Keratinocyte (primary cell): Measurements from ENCODE around the gene PRSS53. TPM values are rescaled to one million over a fixed set of nuclear protein-coding genes. Genes with fewer than 3 reads are reported as not detected.

Experiments used
- DNase-seq: peaks from one replicate; pipeline ENCODE4 v3.0.0-alpha.2; 2011; ENCODE audit warnings: low read depth, missing footprints, low spot score
- FAIRE-seq: peaks from 2 replicates; lab custom pipeline; 2011; peaks lifted over from hg19 to GRCh38; lab: Jason Lieb, UNC
- H2AFZ ChIP-seq: 2 replicates; pipeline ENCODE4 v1.6.0; 2012; ENCODE audit warnings: low read length, control low read depth, inconsistent platforms; ENCODE audit not compliant: control insufficient read depth
- H3K27ac ChIP-seq: 2 replicates; pipeline ENCODE4 v1.5.1; 2011; ENCODE audit warnings: low read length; ENCODE audit not compliant: control insufficient read depth, insufficient read depth
- H3K27me3 ChIP-seq: 3 replicates; pipeline ENCODE4 v1.6.0; 2011; ENCODE audit warnings: low read length; ENCODE audit not compliant: control insufficient read depth, insufficient read depth; ENCODE audit errors: extremely low read depth
- H3K36me3 ChIP-seq, 2 experiments: 2 replicates in 1 of 2; 3 replicates in 1 of 2; pipeline ENCODE4 v1.5.1; 2011; ENCODE audit warnings: low read length in 2 of 2, mild to moderate bottlenecking in 1 of 2; ENCODE audit not compliant: control insufficient read depth in 2 of 2, insufficient read depth in 2 of 2; ENCODE audit errors: extremely low read depth in 1 of 2
- H3K4me1 ChIP-seq: 3 replicates; pipeline ENCODE4 v1.5.1; 2011; ENCODE audit warnings: low read length; ENCODE audit not compliant: control insufficient read depth, insufficient read depth; ENCODE audit errors: extremely low read depth
- H3K4me2 ChIP-seq: 3 replicates; pipeline ENCODE4 v1.6.0; 2011; ENCODE audit warnings: low read depth, low read length; ENCODE audit not compliant: control insufficient read depth, insufficient read depth; ENCODE audit errors: extremely low read depth
- H3K4me3 ChIP-seq, 3 experiments: fragments of 200-600 bp in 1 of 3; sonication (generic) in 1 of 3; 2 replicates in 2 of 3; 3 replicates in 1 of 3; pipeline ENCODE4 v1.5.1; 2011 to 2016; ENCODE audit warnings: low read length in 3 of 3, mild to moderate bottlenecking in 3 of 3, control low read depth in 2 of 3, inconsistent platforms in 1 of 3, low read depth in 1 of 3, mixed read lengths in 1 of 3, mixed run types in 1 of 3, moderate library complexity in 1 of 3; ENCODE audit not compliant: control insufficient read depth in 2 of 3, insufficient read depth in 2 of 3; ENCODE audit errors: extremely low read depth in 1 of 3
- H3K79me2 ChIP-seq: 2 replicates; pipeline ENCODE4 v1.6.0; 2012; ENCODE audit warnings: low read length; ENCODE audit not compliant: control insufficient read depth, insufficient read depth
- H3K9ac ChIP-seq: 3 replicates; pipeline ENCODE4 v1.6.0; 2011; ENCODE audit warnings: low read length; ENCODE audit not compliant: control insufficient read depth, insufficient read depth; ENCODE audit errors: extremely low read depth
- H3K9me1 ChIP-seq: 3 replicates; pipeline ENCODE4 v1.6.0; 2011; ENCODE audit warnings: low read length; ENCODE audit not compliant: control insufficient read depth, insufficient read depth; ENCODE audit errors: extremely low read depth
- H3K9me3 ChIP-seq: 2 replicates; pipeline ENCODE4 v1.5.1; 2012; ENCODE audit warnings: low read depth, low read length; ENCODE audit not compliant: control insufficient read depth
- H4K20me1 ChIP-seq: 3 replicates; pipeline ENCODE4 v1.6.0; 2011; ENCODE audit warnings: low read length; ENCODE audit not compliant: control insufficient read depth, insufficient read depth; ENCODE audit errors: extremely low read depth
- EZH2 ChIP-seq: IDR thresholded peaks from one replicate; pipeline ENCODE4 v1.6.1; 2012; ENCODE audit warnings: inconsistent platforms, mild to moderate bottlenecking, low read length, moderate library complexity
- dilution Hi-C: fragments of 300-500 bp; cut with MboI; formaldehyde crosslinking; loops from one replicate; pipeline ENCODE4 v1.7.0; 2020; ENCODE audit warnings: low sequenced_read_pairs; ENCODE audit not compliant: extremely low pct_ligation_motif_present
- polyA plus RNA-seq, 5 experiments: library from polyadenylated mRNA; depleted of rRNA in 3 of 5; stranded (reverse) in 3 of 5; stranded (forward) in 1 of 5; unstranded in 1 of 5; fragments of >200 nt; gene quantifications; 1 replicate in 1 of 5; 2 replicates in 3 of 5; 3 replicates in 1 of 5; pipeline versions ENCODE4 v1.2.1 to v1.2.3, GENCODE V29; 2011 to 2012; ENCODE audit warnings: missing spikeins in 2 of 5, low read depth in 1 of 5, low replicate concordance in 1 of 5
- TF ChIP-seq, protein P1 (sequence below), 3 experiments: IDR thresholded peaks in 1 of 3; conservative IDR thresholded peaks in 1 of 3; optimal IDR thresholded peaks in 1 of 3; 2 replicates in 2 of 3; 3 replicates in 1 of 3; pipeline versions ENCODE3 to v1.5.1; 2011; ENCODE audit warnings: low read length in 3 of 3, mild to moderate bottlenecking in 3 of 3, moderate library complexity in 2 of 3, control low read depth in 1 of 3, inconsistent platforms in 1 of 3; ENCODE audit not compliant: insufficient read depth in 2 of 3; ENCODE audit errors: extremely low read depth in 1 of 3

The PRSS53 gene
- polyA plus RNA-seq, 1 donor (not counting 4 experiments of a cell fraction or from before 2014, with no cell fraction given), result 0.50 TPM

DNA sequence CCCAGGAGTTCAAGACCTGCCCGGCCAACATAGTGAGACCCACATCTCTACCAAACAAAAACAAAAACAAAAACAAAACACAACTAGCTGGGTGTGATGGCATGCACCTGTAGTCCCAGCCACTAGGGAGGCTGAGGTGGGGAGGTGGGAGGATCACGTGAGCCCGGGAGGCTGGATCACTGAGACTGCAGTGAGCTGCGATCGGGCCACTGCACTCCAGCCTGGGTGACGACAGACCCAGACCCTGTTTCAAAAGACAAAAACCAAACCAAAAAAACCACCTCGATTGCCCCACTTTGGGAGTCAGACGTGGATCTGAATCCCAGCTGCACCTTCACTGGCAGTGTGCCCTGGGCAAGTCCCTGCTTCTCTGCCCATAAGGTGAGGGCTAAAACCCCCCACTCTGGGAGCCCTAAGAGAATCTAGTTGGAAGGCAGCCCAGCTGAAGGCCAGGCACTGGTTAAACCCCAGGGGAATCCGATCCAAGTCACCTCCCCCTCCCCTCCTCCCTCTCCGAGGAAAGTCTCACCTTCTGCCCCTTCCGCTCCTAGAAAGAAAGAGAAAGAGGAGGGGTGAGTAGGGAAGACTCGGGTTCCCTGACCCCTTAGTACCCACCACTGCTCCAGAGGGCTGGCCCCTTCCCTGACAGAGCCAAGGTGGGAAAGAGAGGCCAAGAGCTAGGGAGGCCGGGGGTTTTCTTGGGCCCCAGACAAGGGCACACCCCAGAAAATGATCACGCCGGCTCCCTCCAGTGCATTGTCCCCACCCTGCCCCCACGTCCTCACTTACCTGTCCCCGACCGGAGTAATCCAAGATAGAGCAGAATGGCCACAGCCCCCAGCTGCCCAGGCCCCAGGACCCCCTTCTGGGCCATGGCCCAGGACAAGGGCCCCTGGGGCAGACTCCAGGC, 46.1 kb upstream of the PRSS53 start:
- peaks cover 12 to 22% of the 10 kb centered on the region in 2 experiments for H3K36me3 ChIP-seq
- no peaks in the 10 kb centered on the region for H3K27me3 ChIP-seq
- H3K79me2 ChIP-seq, result peaks cover 29% of the 10 kb centered on the region
- DNase-seq (no peak), FAIRE-seq (peak; percentile 77)
- dilution Hi-C loops, result no loop called here
- no peak for TF ChIP-seq EZH2
- TF ChIP-seq, protein P1, sequence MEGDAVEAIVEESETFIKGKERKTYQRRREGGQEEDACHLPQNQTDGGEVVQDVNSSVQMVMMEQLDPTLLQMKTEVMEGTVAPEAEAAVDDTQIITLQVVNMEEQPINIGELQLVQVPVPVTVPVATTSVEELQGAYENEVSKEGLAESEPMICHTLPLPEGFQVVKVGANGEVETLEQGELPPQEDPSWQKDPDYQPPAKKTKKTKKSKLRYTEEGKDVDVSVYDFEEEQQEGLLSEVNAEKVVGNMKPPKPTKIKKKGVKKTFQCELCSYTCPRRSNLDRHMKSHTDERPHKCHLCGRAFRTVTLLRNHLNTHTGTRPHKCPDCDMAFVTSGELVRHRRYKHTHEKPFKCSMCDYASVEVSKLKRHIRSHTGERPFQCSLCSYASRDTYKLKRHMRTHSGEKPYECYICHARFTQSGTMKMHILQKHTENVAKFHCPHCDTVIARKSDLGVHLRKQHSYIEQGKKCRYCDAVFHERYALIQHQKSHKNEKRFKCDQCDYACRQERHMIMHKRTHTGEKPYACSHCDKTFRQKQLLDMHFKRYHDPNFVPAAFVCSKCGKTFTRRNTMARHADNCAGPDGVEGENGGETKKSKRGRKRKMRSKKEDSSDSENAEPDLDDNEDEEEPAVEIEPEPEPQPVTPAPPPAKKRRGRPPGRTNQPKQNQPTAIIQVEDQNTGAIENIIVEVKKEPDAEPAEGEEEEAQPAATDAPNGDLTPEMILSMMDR (optimal IDR thresholded peaks at IDR 0.05 in 1 of 3, IDR thresholded peaks at IDR 0.05 in 1 of 3, conservative IDR thresholded peaks at IDR 0.05 in 1 of 3; ENCODE audit: extremely low read depth in 1 of 3, insufficient read depth in 2 of 3, low read length in 3 of 3), result peak in 1 of 3 experiments; percentile 22
- H3K4me1 ChIP-seq, result peaks cover 67% of the 10 kb centered on the region
- H3K9me1 ChIP-seq, result peaks cover 7% of the 10 kb centered on the region
- H3K9ac ChIP-seq, result peak overlapping the region; percentile 95
- H2AFZ ChIP-seq, result peak overlapping the region; percentile 55
- H4K20me1 ChIP-seq, result peaks cover 3% of the 10 kb centered on the region
- peak overlapping the region; percentile 92 for H3K27ac ChIP-seq
- peak overlapping the region; percentile 85 for H3K4me2 ChIP-seq
- H3K4me3 ChIP-seq, result peak overlapping the region; percentile 69 to 94 (median 86)
- no peaks in the 10 kb centered on the region for H3K9me3 ChIP-seq

DNA sequence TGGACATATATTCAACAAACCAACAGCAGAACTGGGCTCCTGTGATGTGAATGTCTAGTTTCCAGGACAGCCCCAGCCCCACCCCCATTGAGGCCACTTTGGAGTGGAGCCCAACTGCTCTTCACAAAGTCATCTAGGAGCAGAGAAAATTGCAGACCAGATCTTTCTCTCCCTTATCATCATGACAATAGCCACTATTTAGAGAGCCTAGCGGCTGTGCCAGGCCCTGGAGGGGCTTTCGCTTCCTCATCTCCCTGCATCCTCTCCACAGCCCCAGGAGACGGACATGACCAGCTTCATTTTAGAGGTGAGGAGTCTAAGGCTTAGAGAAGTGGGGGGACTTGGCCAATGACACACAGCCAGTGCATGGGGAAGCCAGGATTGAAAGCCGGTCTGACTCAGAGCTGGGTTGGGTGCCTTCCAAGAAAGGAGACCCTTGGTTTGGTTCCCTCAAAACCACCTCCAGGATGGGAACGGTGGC, 45.4 kb upstream of the PRSS53 start:
- peak overlapping the region; percentile 85 for H3K4me2 ChIP-seq
- H3K9ac ChIP-seq, result peak overlapping the region; percentile 95
- no peak for FAIRE-seq
- no peaks in the 10 kb centered on the region for H3K27me3 ChIP-seq
- H4K20me1 ChIP-seq, result peaks cover 3% of the 10 kb centered on the region
- H3K9me1 ChIP-seq, result peaks cover 7% of the 10 kb centered on the region
- DNase-seq, result no peak
- H3K27ac ChIP-seq, result peak overlapping the region; percentile 92
- no peak overlapping the region for H2AFZ ChIP-seq
- peaks cover 29% of the 10 kb centered on the region for H3K79me2 ChIP-seq
- H3K4me3 ChIP-seq, result peak overlapping the region; percentile 69 to 94 (median 86)
- no peak for TF ChIP-seq EZH2
- TF ChIP-seq, protein P1 (optimal IDR thresholded peaks at IDR 0.05 in 1 of 3, IDR thresholded peaks at IDR 0.05 in 1 of 3, conservative IDR thresholded peaks at IDR 0.05 in 1 of 3; ENCODE audit: extremely low read depth in 1 of 3, insufficient read depth in 2 of 3, low read length in 3 of 3), result no peak
- H3K36me3 ChIP-seq, result peaks cover 12 to 29% of the 10 kb centered on the region in 2 experiments
- no peaks in the 10 kb centered on the region for H3K9me3 ChIP-seq
- peaks cover 63% of the 10 kb centered on the region for H3K4me1 ChIP-seq
- dilution Hi-C loops, result no loop called here
